Peyer's patch (tissue), 4 donors: ENCODE measurements around the gene ARHGEF16. TPM values are rescaled to one million over a fixed set of nuclear protein-coding genes. Genes with fewer than 3 reads are reported as not detected.

Experiments used
- DNase-seq, 3 donors: peaks; one replicate each; pipeline ENCODE4 v3.0.0-alpha.2; 2017 to 2019
- H3K27ac ChIP-seq, 4 donors: fragments of 200-600 bp; sonication (generic); one replicate each; pipeline ENCODE4 v1.5.1; 2016 to 2019
- H3K27me3 ChIP-seq, 2 donors: fragments of 200-600 bp; sonication (generic); one replicate each; pipeline ENCODE4 v1.5.1; 2019
- H3K36me3 ChIP-seq, 3 donors: fragments of 200-600 bp; sonication (generic); one replicate each; pipeline ENCODE4 v1.5.1; 2016 to 2019
- H3K4me1 ChIP-seq, 4 donors: fragments of 200-600 bp; sonication (generic); one replicate each; pipeline ENCODE4 v1.5.1; 2016 to 2019
- H3K4me3 ChIP-seq, 4 donors: fragments of 200-600 bp; sonication (generic); 1 replicate in 3 of 4; 2 replicates in 1 of 4; pipeline ENCODE4 v1.5.1; 2016 to 2019; ENCODE audit warnings: mild to moderate bottlenecking in 1 of 4
- H3K9me3 ChIP-seq, 4 donors: fragments of 200-600 bp; sonication (generic); one replicate each; pipeline ENCODE4 v1.5.1; 2016 to 2019; ENCODE audit warnings: mild to moderate bottlenecking in 1 of 4
- POLR2A ChIP-seq, 2 donors: fragments of 450-650 bp; IDR thresholded peaks; one replicate each; pipeline ENCODE4 v1.5.1; 2017; ENCODE audit warnings: antibody characterized with exemption in 2 of 2, mild to moderate bottlenecking in 2 of 2, moderate library complexity in 2 of 2
- total RNA-seq, 4 donors: library from RNA; depleted of rRNA; stranded (reverse); fragments of >200 nt; gene quantifications; one replicate each; pipeline ENCODE4 v1.1.0, GENCODE V29; 2016
- TF ChIP-seq, protein P1 (sequence below), 6 experiments: fragments of 450-650 bp in 4 of 6; fragments of 200-600 bp in 2 of 6; sonication (generic) in 1 of 6; IDR thresholded peaks; one replicate each; pipeline ENCODE4 v1.5.1; 2017 to 2019; ENCODE audit warnings: antibody characterized with exemption in 6 of 6, mild to moderate bottlenecking in 3 of 6, moderate library complexity in 1 of 6

ARHGEF16 gene
- total RNA-seq = 100 to 1,000 TPM in 3 of 4 donors, 10 to 100 TPM in 1; 43.7 to 225 (median 182) TPM

DNA sequence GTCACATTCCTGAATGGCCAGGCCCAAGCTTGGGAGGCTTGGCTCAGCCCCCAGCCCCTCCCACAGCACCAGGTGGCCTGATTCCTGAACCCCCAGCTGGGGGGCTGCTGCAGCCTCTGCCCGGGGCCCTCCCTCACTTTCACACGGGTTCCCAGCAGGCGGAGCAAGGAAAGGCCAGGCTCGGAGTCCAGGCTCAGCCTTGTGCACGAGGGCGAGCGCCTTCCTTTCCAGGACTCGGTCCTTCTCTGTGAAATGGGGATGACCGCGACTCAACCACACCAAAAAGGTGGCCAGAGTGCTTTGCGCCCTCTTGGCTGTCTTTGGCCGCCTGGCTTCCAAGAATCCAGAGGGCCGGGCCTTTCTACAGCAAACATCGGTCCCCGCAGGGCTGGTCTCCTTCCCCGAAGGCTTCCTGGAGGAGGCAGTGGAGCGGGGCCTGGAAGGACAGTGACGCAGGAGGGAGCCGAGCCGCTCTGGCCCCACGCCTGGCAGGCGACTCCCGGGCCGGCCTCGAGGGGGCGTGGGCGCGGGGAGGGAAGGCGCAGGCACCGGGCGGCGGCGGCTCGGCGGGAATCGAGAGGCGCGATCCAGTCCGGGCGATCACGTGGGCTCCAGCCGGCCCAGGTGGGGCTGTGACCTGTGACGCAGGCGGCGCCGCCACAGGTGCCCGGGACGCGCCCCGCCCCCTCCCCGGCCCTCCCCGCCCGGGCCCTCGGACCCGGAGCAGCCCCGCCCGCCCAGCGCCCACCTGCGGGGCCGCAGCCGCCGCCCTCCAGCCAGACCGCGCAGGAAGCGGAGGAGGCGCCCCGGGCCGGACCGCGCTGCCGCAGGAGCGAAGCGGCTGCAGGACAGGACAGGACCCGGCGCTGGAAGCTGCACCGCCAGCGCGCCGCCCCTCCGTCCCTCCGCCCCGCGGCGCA is at the start of gene ARHGEF16:
ARHGEF16 (plus strand) TSS at position 775 of the 920 bp plus-strand sequence. CDS start 8,420 bp downstream, outside the sequence.
- DNase-seq = peak; percentile 29 to 96 (median 92)
- H3K27me3 ChIP-seq = no peaks in the 10 kb centered on the region
- peak within 1 kb of the TSS in 3 of 4 donors; percentile 90 to 99 (median 98) for H3K27ac ChIP-seq
- no peaks in the 10 kb centered on the region for H3K36me3 ChIP-seq
- TF ChIP-seq, protein P1, sequence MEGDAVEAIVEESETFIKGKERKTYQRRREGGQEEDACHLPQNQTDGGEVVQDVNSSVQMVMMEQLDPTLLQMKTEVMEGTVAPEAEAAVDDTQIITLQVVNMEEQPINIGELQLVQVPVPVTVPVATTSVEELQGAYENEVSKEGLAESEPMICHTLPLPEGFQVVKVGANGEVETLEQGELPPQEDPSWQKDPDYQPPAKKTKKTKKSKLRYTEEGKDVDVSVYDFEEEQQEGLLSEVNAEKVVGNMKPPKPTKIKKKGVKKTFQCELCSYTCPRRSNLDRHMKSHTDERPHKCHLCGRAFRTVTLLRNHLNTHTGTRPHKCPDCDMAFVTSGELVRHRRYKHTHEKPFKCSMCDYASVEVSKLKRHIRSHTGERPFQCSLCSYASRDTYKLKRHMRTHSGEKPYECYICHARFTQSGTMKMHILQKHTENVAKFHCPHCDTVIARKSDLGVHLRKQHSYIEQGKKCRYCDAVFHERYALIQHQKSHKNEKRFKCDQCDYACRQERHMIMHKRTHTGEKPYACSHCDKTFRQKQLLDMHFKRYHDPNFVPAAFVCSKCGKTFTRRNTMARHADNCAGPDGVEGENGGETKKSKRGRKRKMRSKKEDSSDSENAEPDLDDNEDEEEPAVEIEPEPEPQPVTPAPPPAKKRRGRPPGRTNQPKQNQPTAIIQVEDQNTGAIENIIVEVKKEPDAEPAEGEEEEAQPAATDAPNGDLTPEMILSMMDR (IDR thresholded peaks at IDR 0.05) = peak; percentile 11 to 84 (median 58)
- peak in 1 of 2 donors; percentile 18 for TF ChIP-seq POLR2A (IDR thresholded peaks at IDR 0.05)
- H3K4me1 ChIP-seq = peaks cover 8 to 55% (median 13%) of the 10 kb centered on the region in 4 donors
- no peaks in the 10 kb centered on the region for H3K9me3 ChIP-seq
- peak within 1 kb of the TSS; percentile 51 to 97 (median 75) for H3K4me3 ChIP-seq

DNA sequence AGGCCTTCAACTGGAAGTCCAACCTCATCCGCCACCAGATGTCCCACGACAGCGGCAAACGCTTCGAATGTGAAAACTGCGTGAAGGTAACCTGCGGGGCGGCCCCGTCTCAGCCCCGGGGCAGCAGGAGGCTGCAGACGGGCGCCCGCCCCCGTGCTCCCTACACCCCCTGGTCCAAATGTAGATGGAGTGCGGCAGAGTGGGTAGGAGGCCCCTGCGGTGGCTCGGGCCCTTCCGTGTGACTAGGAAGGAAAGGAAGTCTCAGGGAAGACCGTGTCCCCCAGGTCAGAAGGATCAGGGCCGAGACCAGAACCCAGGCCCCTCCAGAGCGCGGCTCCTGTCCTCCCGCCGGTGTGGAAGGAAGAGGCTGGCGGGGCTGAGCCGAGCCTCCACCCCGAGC is 49.7 kb upstream of the ARHGEF16 start:
- no peak for TF ChIP-seq POLR2A (IDR thresholded peaks at IDR 0.05)
- TF ChIP-seq, protein P1 (IDR thresholded peaks at IDR 0.05) = no peak
- Histone ChIP-seq H3K27me3 (no peaks in the 10 kb centered on the region), H3K4me1 (peaks cover 0 to 7% (median 0%) of the 10 kb centered on the region in 4 donors), H3K4me3 (no peak overlapping the region), H3K36me3 (no peaks in the 10 kb centered on the region), H3K9me3 (no peaks in the 10 kb centered on the region), H3K27ac (no peak overlapping the region)
- no peak for DNase-seq

DNA sequence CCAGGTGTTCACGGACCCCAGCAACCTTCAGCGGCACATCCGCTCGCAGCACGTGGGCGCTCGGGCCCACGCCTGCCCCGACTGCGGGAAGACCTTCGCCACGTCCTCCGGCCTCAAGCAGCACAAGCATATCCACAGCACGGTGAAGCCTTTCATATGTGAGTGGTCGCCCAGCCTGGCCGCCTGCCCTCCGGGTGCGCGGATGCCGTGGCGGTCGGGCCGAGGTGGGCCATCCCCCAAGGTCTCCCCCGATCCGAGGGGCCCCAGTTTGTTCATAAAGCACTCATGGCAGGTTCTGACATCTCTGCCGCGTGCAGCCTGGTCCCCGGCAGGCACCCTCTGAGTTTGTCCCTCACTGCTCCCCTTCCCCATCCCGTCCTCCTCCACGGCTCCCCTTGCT is 49.0 kb upstream of the ARHGEF16 start:
- Histone ChIP-seq H3K9me3 (no peaks in the 10 kb centered on the region), H3K4me3 (no peak overlapping the region), H3K27ac (no peak overlapping the region), H3K27me3 (no peaks in the 10 kb centered on the region), H3K36me3 (no peaks in the 10 kb centered on the region), H3K4me1 (peaks cover 0 to 7% (median 0%) of the 10 kb centered on the region in 4 donors)
- TF ChIP-seq, protein P1 (IDR thresholded peaks at IDR 0.05) = no peak
- TF ChIP-seq POLR2A (IDR thresholded peaks at IDR 0.05) = no peak
- no peak for DNase-seq

DNA sequence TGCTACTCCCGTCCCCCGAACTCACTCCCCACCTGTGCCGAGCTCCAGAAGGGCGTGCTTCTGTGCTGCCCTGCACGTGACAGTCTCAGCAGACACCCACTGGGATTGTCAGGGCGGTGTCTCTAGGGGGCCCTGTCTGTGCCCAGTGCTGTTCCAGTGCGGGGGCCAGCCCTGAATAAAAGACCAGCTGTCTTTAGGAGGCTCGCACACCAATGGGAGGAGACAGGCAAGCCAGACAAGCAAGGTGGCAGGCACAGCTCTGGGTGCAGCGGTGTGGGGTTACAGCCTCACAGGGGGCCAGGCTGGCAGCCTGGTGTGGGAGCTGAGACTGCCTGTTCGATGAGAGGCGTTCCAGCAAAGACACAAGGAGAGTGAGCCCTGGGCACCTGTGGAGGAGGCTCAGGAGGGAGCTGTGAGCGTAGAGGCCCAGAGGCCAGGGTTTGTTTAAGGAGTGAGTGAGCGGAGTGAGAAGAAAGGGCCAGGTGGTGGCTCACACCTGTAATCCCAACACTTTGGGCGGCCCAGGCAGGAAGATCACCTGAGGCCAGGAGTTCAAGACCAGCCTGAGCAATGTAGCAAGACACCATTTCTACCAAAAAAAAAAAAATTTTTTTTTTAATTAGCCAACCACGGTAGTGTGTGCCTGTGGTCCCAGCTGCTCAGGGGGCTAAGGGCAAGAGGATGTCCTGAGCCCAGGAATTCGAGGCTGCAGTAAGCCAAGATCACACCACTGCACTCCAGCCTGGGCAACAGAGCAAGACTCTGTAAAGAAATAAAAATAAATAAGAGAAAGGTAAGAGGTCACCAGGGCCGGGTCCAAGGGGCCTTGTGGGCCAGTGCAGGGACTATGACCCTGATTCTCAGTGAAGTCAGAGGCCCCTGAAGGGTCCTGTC is 48.2 kb upstream of the ARHGEF16 start:
- peaks cover 0 to 7% (median 0%) of the 10 kb centered on the region in 4 donors for H3K4me1 ChIP-seq
- H3K36me3 ChIP-seq = no peaks in the 10 kb centered on the region
- no peaks in the 10 kb centered on the region for H3K27me3 ChIP-seq

DNA sequence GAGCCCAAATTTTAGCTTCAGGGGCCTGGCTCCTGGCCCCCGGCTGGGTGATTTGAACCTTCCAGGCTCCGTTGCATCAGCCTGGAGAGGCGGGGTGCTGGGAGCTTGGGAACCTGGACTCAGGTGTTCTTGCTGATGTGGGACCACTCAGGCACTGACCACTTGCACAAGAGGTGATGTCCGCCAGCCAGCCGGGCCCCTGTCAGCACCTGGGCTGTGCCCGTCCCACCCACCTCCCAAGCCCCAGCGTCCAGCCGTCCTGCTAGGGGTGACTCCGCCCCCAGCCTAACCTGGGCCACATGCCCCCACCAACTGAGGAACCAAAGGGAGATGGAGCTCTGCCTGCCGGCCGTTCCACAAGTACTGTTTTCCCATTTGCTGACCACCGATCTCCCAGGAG is 47.4 kb upstream of the ARHGEF16 start:
- no peak overlapping the region for H3K27ac ChIP-seq
- H3K4me1 ChIP-seq = peaks cover 0 to 5% (median 0%) of the 10 kb centered on the region in 4 donors
- H3K9me3 ChIP-seq = no peaks in the 10 kb centered on the region
- H3K27me3 ChIP-seq = no peaks in the 10 kb centered on the region
- DNase-seq = no peak
- H3K4me3 ChIP-seq = no peak overlapping the region
- TF ChIP-seq, protein P1 (IDR thresholded peaks at IDR 0.05) = no peak
- TF ChIP-seq POLR2A (IDR thresholded peaks at IDR 0.05) = no peak
- no peaks in the 10 kb centered on the region for H3K36me3 ChIP-seq

More for the DNA sequence above, 48.2 kb upstream of the ARHGEF16 start:
- Histone ChIP-seq H3K27ac (no peak overlapping the region), H3K9me3 (no peaks in the 10 kb centered on the region), H3K4me3 (no peak overlapping the region)
- TF ChIP-seq POLR2A (IDR thresholded peaks at IDR 0.05) = no peak
- TF ChIP-seq, protein P1 (IDR thresholded peaks at IDR 0.05) = no peak
- no peak for DNase-seq
